Activated CD4-positive, alpha-beta memory T cell treated with anti-CD3 and anti-CD28 coated beads, Interleukin-2, amount 10 ng/mL, durations not matched to agents 7 days and 5 days (primary cell): ENCODE measurements around the gene TENM4. TPM values are rescaled to one million over a fixed set of nuclear protein-coding genes. Genes with fewer than 3 reads are reported as not detected.

ENCODE experiments used
- CTCF ChIA-PET: fragments of 350-600 bp; sonication (Branson Sonifier 250); formaldehyde crosslinking; loops from one replicate; lab custom pipeline; 2021; ENCODE audit warnings: antibody characterized with exemption, inconsistent platforms; lab: Charles Lee
- POLR2A ChIA-PET: fragments of 350-600 bp; sonication (Branson Sonifier 250); formaldehyde crosslinking; loops from one replicate; lab custom pipeline; 2021; ENCODE audit warnings: antibody characterized with exemption; lab: Charles Lee
- DNase-seq: peaks from one replicate; pipeline ENCODE4 v3.0.0-alpha.2; 2020
- H3K27ac Mint-ChIP-seq: one replicate; pipeline ENCODE4 v1.8.0; 2021; ENCODE audit warnings: mild to moderate bottlenecking, mixed read lengths
- H3K27me3 Mint-ChIP-seq: one replicate; pipeline ENCODE4 v1.8.0; 2021; ENCODE audit warnings: mixed read lengths
- H3K36me3 Mint-ChIP-seq: one replicate; pipeline ENCODE4 v1.8.0; 2021; ENCODE audit warnings: low read depth, mixed read lengths
- H3K4me1 Mint-ChIP-seq: one replicate; pipeline ENCODE4 v1.8.0; 2021; ENCODE audit warnings: mixed read lengths
- H3K4me3 Mint-ChIP-seq: one replicate; pipeline ENCODE4 v1.8.0; 2021; ENCODE audit warnings: mild to moderate bottlenecking, mixed read lengths
- H3K9me3 Mint-ChIP-seq: one replicate; pipeline ENCODE4 v1.8.0; 2021; ENCODE audit warnings: mixed read lengths
- total RNA-seq, 2 experiments: library from RNA; stranded (reverse); gene quantifications; one replicate each; pipeline ENCODE4 v1.2.3, GENCODE V29; 2021

TENM4 gene
- total RNA-seq, 2 experiments from 2014 or later, result not detected

GRCh38 chr11:79151396-79151795, 289.4 kb downstream of the TENM4 start:
- CTCF ChIA-PET, result no interaction called here
- H3K27ac Mint-ChIP-seq, result no peak overlapping the region
- no peak overlapping the region for H3K4me3 Mint-ChIP-seq
- H3K9me3 Mint-ChIP-seq, result no peaks in the 10 kb centered on the region
- H3K36me3 Mint-ChIP-seq, result no peaks in the 10 kb centered on the region
- H3K4me1 Mint-ChIP-seq, result no peaks in the 10 kb centered on the region
- no peak for DNase-seq
- POLR2A ChIA-PET, result no interaction called here
- no peaks in the 10 kb centered on the region for H3K27me3 Mint-ChIP-seq

- ChIA-PET CTCF (no interaction called here), POLR2A (no interaction called here)
- H3K27me3 Mint-ChIP-seq, result no peaks in the 10 kb centered on the region
- H3K9me3 Mint-ChIP-seq, result no peaks in the 10 kb centered on the region
- H3K4me1 Mint-ChIP-seq, result no peaks in the 10 kb centered on the region
- no peaks in the 10 kb centered on the region for H3K36me3 Mint-ChIP-seq
- no peak for DNase-seq
- H3K27ac Mint-ChIP-seq, result no peak overlapping the region
- no peak overlapping the region for H3K4me3 Mint-ChIP-seq
Observed at GRCh38 chr11:79150966-79151365, 289.9 kb downstream of the TENM4 start.

GRCh38 chr11:79150320-79150719, 290.5 kb downstream of the TENM4 start:
- Mint-ChIP-seq H3K9me3 (no peaks in the 10 kb centered on the region), H3K36me3 (no peaks in the 10 kb centered on the region), H3K27me3 (no peaks in the 10 kb centered on the region), H3K4me3 (no peak overlapping the region), H3K4me1 (no peaks in the 10 kb centered on the region), H3K27ac (no peak overlapping the region)
- DNase-seq, result no peak
- ChIA-PET POLR2A (no interaction called here), CTCF (no interaction called here)

DNA sequence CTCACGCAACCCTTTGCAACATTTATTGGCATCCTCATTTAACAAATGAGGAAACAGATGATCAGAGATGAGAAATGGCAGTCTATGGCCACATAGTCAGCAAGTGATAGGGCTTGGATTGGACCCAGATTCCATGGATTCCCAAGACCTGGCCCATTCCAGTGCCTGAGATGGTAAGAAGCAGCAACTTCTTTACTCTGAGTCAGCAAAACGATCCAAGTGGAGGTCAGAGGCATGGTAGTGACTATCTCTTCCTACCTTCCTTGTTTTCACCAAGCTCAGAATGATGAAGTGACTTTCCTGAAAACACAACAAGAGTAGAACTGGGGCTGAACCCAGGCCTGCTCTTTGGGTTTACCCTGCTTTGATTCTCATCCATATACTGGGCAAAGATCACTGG, 293.1 kb downstream of the TENM4 start:
- Mint-ChIP-seq H3K27ac (no peak overlapping the region), H3K9me3 (no peaks in the 10 kb centered on the region), H3K27me3 (no peaks in the 10 kb centered on the region), H3K4me1 (no peaks in the 10 kb centered on the region), H3K4me3 (no peak overlapping the region), H3K36me3 (no peaks in the 10 kb centered on the region)
- DNase-seq, result no peak
- POLR2A ChIA-PET, result no interaction called here
- CTCF ChIA-PET, result no interaction called here

DNA sequence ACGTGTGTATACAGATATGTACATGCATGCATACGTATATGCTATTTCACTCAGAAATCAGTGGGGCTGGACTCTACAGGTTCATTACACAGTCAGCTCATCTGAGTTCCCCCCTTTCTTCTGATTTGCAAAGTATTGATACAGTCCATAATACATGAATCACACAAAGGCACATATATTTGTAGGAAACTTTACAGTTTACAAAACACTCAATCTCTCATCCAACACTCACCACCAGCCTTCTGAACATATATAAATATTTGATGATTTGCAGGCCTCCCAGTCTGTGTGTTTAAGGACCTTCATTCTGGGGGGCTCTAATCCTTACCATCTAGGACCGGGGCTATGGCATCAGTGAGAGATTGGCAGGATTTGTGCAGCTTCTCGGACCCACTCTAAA, 293.8 kb downstream of the TENM4 start:
- ChIA-PET CTCF (no interaction called here), POLR2A (no interaction called here)

GRCh38 chr11:79139900-79140299, 300.9 kb downstream of the TENM4 start:
- Mint-ChIP-seq H3K27me3 (no peaks in the 10 kb centered on the region), H3K36me3 (no peaks in the 10 kb centered on the region), H3K4me1 (no peaks in the 10 kb centered on the region), H3K4me3 (no peak overlapping the region), H3K9me3 (no peaks in the 10 kb centered on the region), H3K27ac (no peak overlapping the region)
- no peak for DNase-seq
- ChIA-PET POLR2A (no interaction called here), CTCF (no interaction called here)

More for the DNA sequence above, 293.8 kb downstream of the TENM4 start:
- H3K9me3 Mint-ChIP-seq, result no peaks in the 10 kb centered on the region
- no peak overlapping the region for H3K4me3 Mint-ChIP-seq
- no peaks in the 10 kb centered on the region for H3K36me3 Mint-ChIP-seq
- H3K4me1 Mint-ChIP-seq, result no peaks in the 10 kb centered on the region
- DNase-seq, result no peak
- H3K27me3 Mint-ChIP-seq, result no peaks in the 10 kb centered on the region
- no peak overlapping the region for H3K27ac Mint-ChIP-seq

- POLR2A ChIA-PET, result no interaction called here
Observed at GRCh38 chr11:79129702-79130101, 311.1 kb downstream of the TENM4 start.

DNA sequence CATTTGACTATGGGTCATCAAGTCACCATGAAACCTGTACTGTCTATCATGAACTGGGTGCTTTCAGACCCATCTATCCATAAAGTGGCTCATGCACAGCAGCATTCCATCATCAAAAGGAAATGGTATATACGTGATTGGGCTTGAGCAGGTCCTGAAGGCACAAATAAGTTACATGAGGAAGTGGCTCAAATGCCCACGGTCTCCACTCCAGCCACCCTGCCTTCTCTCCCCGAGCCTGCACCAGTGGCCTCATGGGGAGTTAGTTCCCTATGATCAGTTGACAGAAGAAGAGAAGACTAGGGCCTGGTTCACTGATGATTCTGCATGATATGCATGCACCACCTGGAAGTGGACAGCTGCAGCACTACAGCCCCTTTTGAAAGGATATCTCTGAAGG, 312.5 kb downstream of the TENM4 start:
- Mint-ChIP-seq H3K4me3 (no peak overlapping the region), H3K9me3 (peaks cover 16% of the 10 kb centered on the region), H3K27me3 (no peaks in the 10 kb centered on the region), H3K4me1 (no peaks in the 10 kb centered on the region), H3K36me3 (no peaks in the 10 kb centered on the region), H3K27ac (no peak overlapping the region)
- POLR2A ChIA-PET, result no interaction called here
- CTCF ChIA-PET, result no interaction called here
- DNase-seq, result no peak

More at GRCh38 chr11:79129702-79130101, 311.1 kb downstream of the TENM4 start:
- Mint-ChIP-seq H3K27ac (no peak overlapping the region), H3K36me3 (no peaks in the 10 kb centered on the region), H3K27me3 (no peaks in the 10 kb centered on the region), H3K9me3 (peaks cover 16% of the 10 kb centered on the region), H3K4me1 (no peaks in the 10 kb centered on the region), H3K4me3 (no peak overlapping the region)
- CTCF ChIA-PET, result no interaction called here
- no peak for DNase-seq

DNA sequence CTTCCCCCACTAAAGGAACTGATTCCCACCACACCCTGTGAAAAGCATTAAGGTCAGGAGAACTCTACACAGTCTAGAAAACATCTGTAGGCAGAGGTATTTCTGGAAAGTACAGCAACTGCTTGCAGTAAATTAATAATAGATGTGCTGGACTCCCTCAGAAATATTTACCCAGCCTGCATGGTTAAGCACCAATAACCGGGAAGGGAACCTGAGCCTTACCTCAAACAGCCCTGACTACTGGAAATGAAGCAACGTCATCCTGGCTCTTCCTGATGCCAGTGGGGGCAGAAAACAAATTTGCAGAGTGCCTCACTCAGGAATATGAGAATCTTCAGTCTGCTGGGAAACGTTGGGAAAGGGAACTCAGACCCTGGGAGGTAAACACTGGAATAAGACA, 318.1 kb downstream of the TENM4 start:
- Mint-ChIP-seq H3K4me1 (no peaks in the 10 kb centered on the region), H3K4me3 (no peak overlapping the region), H3K9me3 (peaks cover 8% of the 10 kb centered on the region), H3K36me3 (no peaks in the 10 kb centered on the region), H3K27ac (no peak overlapping the region), H3K27me3 (no peaks in the 10 kb centered on the region)
- no peak for DNase-seq
- CTCF ChIA-PET, result no interaction called here
- POLR2A ChIA-PET, result no interaction called here

GRCh38 chr11:79121351-79121750, 319.5 kb downstream of the TENM4 start:
- Mint-ChIP-seq H3K4me1 (no peaks in the 10 kb centered on the region), H3K36me3 (no peaks in the 10 kb centered on the region), H3K27ac (no peak overlapping the region), H3K27me3 (no peaks in the 10 kb centered on the region), H3K9me3 (peaks cover 5% of the 10 kb centered on the region), H3K4me3 (no peak overlapping the region)
- CTCF ChIA-PET, result interaction anchor here (0.5 kb wide), 1 partner anchor 179 kb away, joined by 4 read pairs; no protein-coding TSS in a partner anchor
- POLR2A ChIA-PET, result no interaction called here
- DNase-seq, result no peak

DNA sequence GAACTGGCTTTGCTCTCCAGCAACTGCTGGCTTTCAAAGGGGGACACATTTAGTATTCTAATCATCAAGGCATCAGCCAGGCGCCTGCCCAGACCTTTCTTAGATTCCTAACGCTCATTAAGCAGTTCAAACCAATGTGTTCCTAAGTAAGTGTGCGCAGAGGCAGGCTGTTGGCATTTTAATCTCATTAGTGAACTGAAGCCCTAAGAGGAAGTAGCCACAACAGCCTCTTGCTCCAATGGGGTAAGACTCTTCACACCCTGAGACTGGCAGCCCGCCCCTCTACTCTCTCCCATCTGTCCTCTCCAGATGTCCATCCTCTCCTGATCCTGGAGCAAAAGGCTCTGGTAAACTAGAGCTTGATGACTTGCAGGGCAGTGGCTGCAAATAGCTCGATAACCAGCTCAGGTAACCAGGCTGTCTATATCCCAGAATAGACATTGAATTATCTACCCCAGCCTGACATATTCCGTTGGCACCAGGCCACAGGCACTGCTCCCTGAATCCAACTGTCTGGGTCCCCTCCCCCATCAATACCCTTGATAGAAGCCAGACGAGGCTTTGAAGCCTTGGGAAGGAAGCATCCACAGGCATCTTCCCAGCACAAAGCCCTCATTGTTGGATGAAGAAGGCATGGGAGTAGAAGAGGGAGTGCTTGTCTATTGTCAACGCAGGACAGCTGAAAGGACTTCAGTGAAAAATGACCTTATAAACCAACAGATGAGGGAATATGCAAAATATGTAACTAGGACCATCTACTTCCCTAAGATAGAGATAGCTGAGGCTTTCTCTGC, 321.1 kb downstream of the TENM4 start:
- H3K4me1 Mint-ChIP-seq, result no peaks in the 10 kb centered on the region
- H3K9me3 Mint-ChIP-seq, result no peaks in the 10 kb centered on the region
- no peaks in the 10 kb centered on the region for H3K27me3 Mint-ChIP-seq
- ChIA-PET CTCF (no interaction called here), POLR2A (no interaction called here)
- H3K27ac Mint-ChIP-seq, result no peak overlapping the region
- no peak for DNase-seq
- no peaks in the 10 kb centered on the region for H3K36me3 Mint-ChIP-seq
- H3K4me3 Mint-ChIP-seq, result no peak overlapping the region

- no peaks in the 10 kb centered on the region for H3K9me3 Mint-ChIP-seq
- CTCF ChIA-PET, result no interaction called here
- H3K36me3 Mint-ChIP-seq, result no peaks in the 10 kb centered on the region
- H3K27ac Mint-ChIP-seq, result no peak overlapping the region
- DNase-seq, result no peak
- H3K4me3 Mint-ChIP-seq, result no peak overlapping the region
- no peaks in the 10 kb centered on the region for H3K27me3 Mint-ChIP-seq
- no peaks in the 10 kb centered on the region for H3K4me1 Mint-ChIP-seq
- POLR2A ChIA-PET, result no interaction called here
Observed at GRCh38 chr11:79117488-79117887, 323.3 kb downstream of the TENM4 start.

DNA sequence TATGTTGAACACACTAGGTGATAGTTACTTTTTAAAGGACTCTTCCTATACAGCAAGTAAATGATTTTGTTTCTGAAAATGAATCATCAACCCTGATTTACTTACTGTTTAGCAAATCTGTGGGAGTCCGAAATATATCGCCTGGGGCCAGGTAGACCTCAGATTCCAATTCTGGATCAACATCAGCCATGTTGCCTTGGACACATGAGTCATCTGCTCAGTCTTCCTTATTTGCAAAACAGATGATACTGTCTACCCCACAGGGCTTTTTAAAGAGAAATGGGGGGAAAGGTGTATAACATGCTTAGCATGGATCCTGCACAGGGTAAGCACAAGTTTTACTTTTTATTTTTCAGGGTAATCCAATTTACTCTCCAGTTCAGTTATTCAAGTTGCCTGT, 324.2 kb downstream of the TENM4 start:
- CTCF ChIA-PET, result no interaction called here
- no peak for DNase-seq
- Mint-ChIP-seq H3K27me3 (no peaks in the 10 kb centered on the region), H3K27ac (no peak overlapping the region), H3K36me3 (no peaks in the 10 kb centered on the region), H3K4me3 (no peak overlapping the region), H3K9me3 (no peaks in the 10 kb centered on the region), H3K4me1 (no peaks in the 10 kb centered on the region)
- POLR2A ChIA-PET, result no interaction called here

DNA sequence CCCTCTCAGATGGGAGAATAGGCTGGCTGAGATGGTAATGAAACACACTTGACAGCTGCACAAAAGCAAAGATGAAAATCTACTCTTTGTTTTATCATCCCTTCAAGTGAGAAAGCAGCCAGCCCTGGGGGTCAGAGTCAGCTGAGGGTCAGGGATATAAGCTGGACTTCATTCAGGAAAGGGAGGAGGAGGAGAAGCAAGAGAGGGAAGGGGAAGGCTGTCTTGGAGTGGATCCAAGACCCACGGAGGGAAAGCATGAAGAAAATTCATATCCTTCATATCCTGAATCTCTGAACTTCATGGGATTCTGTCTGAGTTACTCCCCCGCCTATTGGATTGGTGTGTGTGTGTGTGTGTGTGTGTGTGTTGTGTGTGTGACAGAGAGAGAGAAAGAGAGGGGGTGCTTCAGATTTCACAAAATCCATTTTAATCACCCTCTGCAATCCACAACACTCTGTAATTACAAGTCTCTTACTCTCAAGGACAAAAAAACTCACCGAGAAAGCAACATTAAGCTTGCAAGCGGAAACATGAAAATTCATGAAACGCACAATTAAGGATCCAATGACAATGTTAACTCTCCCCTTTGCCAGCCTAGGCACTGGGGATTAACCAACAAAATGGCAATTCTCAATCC, 327.7 kb downstream of the TENM4 start:
- no peak overlapping the region for H3K4me3 Mint-ChIP-seq
- CTCF ChIA-PET, result interaction anchor here (1.4 kb wide), 1 partner anchor 13 kb away, joined by 4 read pairs; no protein-coding TSS in a partner anchor
- POLR2A ChIA-PET, result no interaction called here
- H3K36me3 Mint-ChIP-seq, result no peaks in the 10 kb centered on the region
- no peaks in the 10 kb centered on the region for H3K27me3 Mint-ChIP-seq
- H3K4me1 Mint-ChIP-seq, result no peaks in the 10 kb centered on the region
- no peak for DNase-seq
- H3K27ac Mint-ChIP-seq, result no peak overlapping the region
- no peaks in the 10 kb centered on the region for H3K9me3 Mint-ChIP-seq
